GM19023 (cell line): Measurements from ENCODE around the gene RAG2.

Experiments used
- ATAC-seq: cut with Tn5 transposase; IDR thresholded peaks from one replicate; pipeline ENCODE4 v1.9.1; 2021; ENCODE audit warnings: mild to moderate bottlenecking, moderate library complexity; ENCODE audit not compliant: unreplicated experiment

Gene RAG2

DNA sequence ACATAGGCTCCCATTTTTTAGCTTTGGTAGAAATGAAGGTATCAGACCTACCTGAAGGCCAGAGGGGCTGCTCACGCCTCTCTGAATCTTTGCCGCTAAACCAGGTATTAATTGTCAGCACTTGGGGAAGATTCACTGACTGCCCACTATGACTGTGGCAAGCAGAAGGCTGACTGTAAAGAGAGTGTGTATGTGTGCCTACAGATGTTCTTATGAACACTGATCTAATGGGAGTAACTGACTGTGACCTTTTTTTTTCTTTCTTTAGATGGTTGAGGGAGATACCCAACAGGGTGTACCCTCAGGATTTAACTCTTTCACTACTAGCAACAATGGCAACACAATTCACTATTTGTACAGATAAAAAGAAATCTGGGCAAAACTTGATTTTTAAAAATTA lies at the start of gene RAG2:
TSS of gene RAG2 (minus strand) at position 186 of the 400 bp plus-strand sequence. CDS start 4,068 bp downstream, outside the sequence.
- no peak for ATAC-seq

DNA sequence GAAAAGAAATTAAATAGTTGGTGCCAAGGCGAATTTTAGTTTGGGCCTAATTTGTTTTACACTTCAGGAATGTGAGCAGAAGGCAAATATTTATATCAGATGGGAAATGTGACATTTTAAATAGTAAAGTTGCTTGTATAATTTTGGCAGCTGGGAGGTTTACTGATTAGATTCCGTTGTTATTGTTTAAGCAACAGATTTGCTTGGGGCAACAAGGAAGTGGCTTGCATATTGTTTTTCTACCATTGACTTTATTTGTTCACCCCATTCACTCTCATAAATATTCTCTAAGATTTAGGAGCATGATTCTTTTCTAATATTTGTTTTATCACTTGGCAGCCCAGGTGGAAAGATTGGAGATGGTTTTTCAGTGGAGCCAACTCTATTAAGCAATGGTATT lies 40.5 kb upstream of the RAG2 start:
- no peak for ATAC-seq

DNA sequence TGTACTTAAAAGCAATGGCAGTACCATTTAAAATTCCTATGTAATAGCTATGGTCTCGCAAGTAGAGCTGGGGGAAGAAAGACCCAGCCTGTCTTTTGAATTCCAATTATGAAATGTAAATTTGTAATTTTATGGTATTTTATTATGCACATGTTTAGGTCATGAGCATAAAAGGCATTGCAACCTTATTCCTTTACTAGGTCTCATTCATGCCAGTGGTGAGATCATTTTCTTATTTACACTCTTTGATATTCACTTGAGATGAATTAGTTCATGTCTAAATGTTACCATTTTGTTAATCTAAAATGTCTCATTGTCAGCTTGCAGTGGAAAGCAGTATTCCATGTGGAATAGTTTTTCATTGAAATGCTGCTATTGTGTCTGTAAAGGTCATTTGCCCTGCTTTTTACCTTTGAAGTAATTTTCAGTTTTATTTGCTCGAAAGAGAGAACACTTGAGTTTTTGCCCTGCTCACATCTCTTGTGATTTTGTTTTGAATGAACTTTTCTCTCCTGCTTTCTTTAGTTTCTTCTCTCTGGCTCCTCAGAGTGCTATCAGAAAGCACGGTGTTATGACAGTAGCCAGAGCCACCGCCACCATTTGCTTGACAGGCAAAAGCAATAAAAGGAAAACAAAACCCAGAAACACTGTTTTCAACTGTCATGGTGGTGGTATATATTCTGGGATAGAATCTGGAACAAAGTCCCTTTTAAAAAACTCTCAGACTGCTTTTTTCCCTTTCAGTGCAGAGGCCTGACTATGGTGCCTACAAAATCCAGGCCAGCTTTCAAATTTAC lies 37.2 kb upstream of the RAG2 start:
- no peak for ATAC-seq

DNA sequence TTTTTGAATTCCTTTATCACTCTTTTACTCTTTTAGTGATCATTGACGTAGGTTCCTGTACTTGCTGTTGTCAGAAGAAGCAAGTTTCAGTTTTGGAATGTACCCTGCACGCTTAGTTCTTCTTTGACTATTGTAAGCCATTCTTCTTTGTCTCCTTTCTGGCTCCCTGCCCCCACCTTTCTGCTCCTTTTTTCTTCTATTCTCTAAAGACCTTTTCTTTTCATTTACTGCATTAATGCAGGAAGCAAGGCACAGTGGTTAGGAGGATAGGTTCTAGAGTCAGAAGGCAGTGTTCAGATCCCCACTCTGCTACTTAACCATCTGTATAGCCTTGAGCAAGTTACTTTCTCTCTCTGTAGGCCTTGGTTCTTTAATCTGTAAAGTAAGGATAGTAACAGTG lies 33.7 kb upstream of the RAG2 start:
- peak; percentile 73 for ATAC-seq

DNA sequence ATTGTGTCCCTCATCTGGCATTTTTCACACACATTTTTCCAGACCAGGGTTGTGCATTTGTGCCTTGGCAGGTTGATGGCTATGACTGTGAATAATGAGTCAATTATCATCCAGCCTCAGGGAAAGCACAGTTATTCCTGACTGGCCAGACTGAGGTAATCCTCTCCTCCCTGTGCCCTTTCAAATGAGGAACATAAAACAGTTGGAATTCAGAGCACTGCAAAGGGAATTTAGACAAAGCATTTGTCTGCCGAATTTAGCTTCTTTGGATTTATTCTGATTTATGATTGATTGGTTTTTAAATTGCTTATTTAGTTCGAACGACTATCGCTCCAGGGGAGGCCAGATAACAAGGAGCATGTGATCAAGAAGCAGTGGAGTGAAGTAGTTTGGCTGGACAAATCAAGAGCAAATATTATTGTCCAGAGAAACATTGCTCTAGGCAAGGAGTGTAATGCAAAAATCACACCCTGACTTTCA lies 30.8 kb upstream of the RAG2 start:
- ATAC-seq: no peak

DNA sequence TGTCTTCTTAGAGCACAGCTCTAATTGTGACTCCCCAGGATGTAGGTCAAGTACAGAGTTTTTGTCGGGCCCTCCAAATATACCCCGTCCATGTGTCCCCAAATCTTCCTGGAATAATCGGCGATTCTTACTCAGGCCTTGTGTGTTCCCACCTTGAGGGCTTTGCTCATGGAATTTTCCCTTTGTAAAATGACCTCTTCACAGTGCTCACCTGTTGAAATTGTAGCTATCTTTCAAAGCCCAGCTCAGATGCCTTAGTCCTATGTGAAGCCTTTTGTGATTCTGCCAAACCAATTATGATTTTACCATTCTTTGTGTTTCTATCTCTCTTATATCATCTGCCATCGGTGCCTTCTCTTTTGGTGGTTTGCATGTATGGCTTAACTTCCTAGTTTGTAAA lies 30.1 kb upstream of the RAG2 start:
- ATAC-seq: no peak

DNA sequence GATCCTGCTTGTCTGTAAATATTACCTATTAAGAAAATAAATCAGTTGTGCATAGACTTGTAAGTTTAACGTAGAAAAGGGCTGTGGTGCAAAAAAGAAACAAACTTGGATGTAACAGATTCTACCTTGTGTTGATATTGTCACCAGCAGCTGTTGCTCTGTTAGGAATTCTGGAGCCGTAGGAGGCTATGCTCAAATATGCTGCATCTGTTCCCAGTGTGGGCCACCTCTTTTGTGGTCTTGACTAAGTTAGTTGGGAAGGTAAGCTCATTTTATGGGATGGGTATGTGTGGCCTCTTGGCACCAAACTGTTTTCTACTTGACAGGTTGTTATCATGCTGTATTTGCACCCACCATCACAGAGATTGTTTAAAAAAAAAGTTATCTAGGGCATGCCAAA lies 29.4 kb upstream of the RAG2 start:
- no peak for ATAC-seq

DNA sequence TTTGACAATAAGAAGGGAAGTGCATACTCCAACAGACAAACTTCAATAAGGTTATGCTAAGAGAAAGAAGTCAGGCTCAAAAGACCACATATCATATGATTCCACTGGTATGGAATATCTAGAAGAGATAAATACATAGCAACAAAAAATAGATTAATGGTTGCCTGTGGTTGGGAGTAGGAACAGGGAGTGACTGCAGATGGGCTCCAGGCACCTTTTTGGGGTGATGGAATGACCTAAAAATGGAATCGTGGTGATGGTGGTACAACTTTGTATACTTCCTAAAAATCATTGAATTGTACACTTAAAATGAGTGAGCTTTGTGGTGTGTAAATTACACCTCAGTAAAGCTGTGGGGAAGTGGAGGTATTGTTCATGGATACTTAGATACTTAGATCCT lies 29.0 kb upstream of the RAG2 start:
- no peak for ATAC-seq

DNA sequence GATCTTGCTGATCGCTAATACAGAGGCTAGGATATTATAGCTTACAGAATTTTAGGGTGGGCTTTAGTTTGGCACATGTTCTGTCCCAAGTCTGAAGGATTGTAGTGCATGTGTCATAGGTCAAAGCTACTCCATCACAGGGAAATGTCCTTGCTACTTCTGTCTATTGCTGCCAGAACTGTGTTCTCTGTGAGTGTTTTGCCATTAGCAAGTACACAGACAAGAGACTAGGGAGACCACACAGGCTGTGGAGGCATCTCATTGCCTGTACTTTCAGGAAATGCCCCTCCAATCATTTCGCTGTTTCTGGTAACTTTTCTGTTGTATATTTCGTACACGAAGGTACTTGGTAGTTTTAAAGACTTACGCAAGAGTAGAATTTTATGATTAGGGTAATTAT lies 25.5 kb upstream of the RAG2 start:
- no peak for ATAC-seq

DNA sequence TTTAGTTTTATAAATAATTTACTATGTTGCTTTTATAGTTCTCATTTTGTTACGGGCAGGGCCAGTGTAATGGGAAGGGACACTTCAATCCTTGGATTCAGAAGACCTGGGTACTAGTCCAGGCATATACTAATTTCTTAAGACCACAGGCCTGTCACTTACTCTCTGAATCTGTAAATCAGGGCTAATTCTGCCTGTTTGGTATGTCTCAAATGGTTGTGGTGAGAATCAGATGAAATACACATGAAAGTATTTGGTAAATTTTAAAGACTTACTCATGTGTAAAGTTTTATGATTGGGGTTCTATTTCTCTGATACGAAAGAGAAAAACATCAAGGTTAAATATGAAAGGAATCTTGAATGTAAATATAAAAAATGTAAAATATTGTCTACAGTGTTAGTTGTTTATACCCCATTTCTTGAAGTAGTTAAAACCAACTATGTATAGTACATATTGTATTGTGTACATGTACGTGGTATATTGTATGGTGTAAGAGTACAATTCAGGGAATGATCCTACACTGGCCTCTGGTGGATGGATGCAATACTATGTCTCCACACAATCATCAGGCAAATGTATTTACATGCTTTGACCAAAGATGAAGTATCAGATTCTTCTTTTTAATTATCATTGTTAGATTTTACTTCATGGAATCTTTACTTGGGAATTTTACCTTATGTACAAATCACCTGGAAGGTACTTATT lies 24.5 kb upstream of the RAG2 start:
- ATAC-seq: peak; percentile 62

DNA sequence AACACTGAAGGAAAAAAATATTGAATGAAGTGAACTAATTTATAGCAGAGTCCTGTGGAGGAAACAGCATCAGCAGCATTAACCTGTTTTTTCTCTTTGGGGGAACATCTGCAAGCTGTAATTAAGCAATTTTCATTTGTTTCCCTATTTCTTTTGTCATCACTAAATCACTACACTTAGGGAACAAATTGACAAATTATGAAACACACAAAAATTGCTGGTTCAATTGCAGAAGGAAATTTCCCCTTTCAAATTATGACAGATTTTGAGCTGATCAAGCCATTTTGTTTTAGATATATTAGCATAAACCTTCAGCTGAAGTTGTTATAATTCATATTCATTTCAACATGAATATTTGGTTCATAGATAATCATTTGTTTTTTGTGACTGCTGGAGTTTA lies 22.2 kb upstream of the RAG2 start:
- ATAC-seq: no peak

DNA sequence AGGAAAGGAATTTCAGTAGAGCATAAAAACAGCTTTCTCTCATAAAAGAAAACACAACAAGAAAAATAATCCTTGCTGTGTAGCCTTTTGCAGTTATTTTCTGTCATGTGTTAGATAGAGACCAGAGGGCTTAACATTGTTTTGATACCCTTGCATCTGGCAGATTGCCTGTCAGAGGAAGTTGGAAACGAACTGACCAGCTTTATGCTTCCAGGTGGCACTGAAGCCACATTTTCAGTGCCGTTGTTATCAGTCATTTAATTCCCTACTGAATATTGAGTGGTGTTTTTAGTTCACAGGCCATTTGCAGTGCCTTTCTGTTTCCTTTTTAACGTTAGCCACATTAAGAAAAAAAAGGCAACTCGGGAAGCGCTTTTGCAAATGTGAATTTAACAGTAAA lies 21.5 kb upstream of the RAG2 start:
- no peak for ATAC-seq

DNA sequence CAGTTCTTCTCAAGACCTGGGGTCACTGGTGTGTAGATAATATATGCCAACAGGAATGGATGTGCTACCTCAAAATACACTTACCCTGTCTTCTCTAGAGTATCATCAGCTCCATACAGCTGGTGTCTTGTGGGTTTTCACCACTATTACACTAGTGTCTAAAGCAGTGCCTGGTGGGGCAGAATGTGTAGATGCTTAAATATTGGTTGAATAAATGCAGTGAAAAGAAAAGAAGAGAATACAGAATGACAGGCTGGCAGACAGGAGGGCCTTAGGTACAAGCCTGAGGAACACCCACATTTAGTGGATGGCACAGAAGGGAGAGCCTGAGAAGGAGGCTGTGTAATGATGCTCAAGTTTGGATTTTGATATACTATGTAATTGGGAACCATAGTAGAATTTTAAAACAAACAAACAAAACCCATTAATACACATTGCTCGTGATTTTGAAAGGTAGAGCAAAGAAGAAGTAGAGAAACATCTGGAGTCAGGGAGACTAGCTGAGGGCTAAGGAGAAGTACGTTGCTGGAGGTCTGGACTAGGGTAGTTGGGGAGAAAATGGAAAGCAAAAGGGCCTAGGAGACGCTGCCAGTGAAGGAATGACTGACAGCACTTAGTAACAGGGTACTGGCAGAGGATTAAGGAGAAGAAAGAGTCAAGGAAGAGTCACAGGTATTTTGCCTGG lies 20.5 kb upstream of the RAG2 start:
- ATAC-seq: no peak

DNA sequence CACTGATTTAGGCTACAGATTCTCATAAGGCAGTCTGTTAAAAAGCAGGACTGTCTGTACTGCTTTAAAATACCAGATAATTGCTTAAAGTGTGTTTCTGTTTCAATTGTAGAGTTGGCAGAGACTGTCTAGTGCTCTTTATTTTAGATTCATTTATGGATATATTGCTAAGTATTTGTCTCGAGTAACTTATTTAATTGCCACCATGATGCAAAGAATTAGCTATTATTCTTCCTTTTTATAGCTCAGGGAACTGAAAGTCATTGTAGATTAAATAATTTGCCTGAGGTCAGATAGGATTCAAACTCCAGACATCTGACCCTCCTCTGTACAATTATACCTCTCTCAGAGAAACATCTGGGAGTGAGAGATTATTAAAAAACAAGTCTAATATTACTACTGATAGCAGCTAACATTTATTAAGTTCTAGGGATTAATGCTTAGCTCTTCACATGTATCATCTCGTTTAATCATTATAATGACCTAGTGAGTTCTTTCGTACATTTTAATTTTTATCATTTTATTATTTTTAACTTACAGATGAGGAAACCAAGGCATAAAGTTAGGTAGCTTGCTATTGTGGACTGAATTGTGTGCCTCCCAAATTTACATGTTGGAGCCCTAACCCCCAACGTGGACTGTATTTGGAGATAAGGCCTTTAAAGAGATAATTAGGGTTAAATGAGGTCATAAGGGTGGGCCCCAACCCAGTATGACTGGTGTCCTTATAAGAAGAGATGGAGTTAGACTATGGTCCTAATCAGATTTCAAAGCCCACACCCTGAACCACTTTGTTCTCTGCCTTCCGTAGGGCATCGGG lies 19.7 kb upstream of the RAG2 start:
- no peak for ATAC-seq

DNA sequence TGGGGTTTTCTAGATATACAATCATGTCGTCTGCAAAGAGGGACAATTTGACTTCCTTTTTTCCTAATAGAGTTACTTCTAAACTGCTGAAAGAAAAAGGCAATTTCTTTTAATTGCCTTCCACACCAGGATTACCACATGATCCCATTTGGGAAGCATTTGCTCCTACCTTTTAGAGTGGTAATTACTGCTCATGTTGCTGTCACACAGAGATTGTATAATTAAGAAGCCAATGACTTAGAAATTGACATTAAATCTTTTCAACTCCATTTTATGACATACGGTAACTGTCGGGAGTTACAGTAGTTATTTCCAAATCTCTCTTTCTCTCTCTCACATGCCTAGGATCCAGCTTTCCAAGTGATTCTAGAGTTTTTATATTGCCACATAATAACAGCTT lies 17.8 kb upstream of the RAG2 start:
- no peak for ATAC-seq

DNA sequence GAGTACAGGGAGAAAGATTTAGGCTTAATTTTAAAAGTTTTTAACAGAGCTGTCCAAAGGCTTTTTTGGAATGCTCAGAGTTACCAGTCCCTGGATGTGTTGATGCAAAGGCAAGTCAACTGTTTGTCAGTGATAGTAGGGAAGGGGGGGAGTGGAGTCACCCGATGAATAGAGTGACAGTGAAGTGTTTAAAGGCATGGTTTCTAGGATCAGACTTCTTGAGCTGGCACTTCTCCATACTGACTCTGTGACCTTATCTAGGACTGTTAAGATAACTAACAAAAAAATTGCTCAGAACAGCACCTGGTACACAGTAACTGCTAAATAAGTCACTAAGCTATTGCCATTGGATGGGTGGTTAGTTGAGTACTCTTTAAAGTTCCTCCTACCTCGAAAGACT lies 11.3 kb upstream of the RAG2 start:
- no peak for ATAC-seq

DNA sequence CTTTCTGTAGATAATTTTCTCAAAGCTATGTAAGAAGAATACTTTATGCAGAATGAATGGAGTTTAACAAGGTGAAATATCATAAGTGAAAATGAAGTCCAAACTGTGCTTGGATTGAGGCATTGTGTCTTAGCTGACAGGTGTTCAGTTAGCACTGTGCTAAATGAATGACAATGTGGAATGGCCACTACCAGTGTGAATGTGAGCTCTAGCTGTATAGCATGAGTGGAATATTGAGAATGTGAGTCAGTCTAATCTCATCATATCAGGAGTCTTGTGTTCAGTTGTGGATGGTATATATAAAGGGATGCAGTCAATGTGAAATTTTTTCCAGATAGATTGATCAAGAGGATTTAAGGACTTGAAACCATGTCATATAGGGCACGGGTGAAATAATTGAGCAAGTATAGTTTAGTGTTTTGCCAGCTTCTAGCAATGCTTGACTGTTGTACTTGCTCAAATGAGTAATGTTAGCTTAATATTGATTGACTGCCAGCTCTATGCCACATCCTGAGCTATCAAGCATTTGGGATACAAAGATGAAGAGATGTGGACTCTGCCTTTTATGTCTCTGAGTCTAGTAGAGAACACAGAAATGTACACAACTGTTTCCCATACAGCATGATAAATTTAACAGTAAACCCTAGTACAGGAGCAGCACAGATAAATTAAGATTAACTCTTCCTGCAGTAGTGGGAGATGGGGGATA lies 10.6 kb upstream of the RAG2 start:
- no peak for ATAC-seq

DNA sequence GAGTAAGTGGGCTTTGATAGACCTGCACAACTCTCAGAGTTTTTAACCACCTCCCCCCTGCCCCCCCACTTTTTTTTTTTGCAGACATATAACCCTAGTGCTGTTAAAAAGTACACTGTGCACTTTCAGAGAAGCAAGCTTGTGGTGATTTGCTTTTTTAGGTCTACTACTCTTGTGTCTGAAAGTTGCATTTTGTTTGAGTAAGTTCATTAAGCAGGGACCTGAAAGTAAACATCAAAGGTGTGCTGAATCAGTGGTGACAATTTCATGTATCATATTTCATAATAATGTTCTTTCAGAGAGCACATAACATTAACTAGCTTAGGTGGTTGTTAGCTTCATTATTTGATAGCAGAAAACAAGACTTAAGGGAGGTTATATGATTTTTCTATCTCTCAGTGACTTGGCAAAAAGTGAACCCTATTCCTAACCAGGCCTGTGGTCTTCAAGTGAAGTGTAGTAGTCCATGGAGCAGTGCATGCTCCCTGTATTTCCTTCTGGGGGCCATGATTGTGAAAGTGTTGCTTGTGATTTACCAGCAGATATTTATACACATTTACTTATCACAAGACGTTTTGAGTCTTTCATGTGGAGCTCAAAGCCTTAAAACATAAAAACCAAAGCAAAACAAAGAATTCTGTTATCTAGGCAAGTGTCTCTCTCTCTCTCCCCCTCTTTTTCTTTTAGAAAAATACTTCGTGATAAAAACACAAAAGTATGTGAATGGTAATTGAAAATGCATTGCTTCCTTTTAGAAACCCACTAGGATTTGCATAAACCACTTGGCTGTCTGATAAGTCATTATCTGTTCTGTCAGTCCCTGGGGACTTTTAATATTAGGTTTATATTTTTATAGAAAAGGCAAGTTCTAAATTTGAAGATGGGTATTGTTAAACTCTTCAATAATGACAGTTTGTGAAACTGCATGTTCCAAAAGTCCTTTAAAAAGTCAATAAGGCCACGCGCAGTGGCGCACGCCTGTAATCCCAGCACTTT lies 7.5 kb upstream of the RAG2 start:
- no peak for ATAC-seq

DNA sequence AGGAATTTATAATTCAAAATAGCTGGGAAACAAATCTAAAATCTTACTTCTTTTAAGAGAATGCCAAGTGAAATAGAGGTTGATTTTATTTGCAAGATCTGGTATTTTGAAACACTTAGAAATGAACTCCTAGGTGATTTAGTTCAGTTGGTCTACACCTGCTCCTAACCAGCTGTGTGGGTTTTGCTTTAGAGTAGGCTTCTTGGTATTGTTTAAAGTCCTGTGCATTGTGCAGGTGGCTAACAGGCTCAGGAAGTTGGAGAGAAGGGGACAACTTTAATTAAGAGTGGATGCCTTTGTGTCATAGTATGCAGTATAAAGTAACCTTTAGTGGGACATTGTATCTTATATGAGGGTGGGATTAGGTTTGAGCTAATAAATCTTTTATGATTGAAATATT lies 4.1 kb upstream of the RAG2 start:
- ATAC-seq: no peak
